Fibroblast of villous mesenchyme (primary cell): Measurements from ENCODE around the gene GALNT14. TPM values are rescaled to one million over a fixed set of nuclear protein-coding genes. Genes with fewer than 3 reads are reported as not detected.

Experiments
- DNase-seq: peaks from one replicate; pipeline ENCODE4 v3.0.0-alpha.2; 2010; ENCODE audit warnings: low read depth
- H3K4me3 ChIP-seq: 2 replicates; pipeline ENCODE4 v1.5.1; 2011; ENCODE audit warnings: low read depth, mild to moderate bottlenecking, low read length
- CTCF ChIP-seq: IDR thresholded peaks from 2 replicates; pipeline ENCODE4 v1.5.1; 2012; ENCODE audit warnings: low read depth, mild to moderate bottlenecking, low read length; ENCODE audit not compliant: insufficient read depth
- total RNA-seq: library from RNA; depleted of rRNA; stranded (reverse); fragments of >200 nt; gene quantifications from 2 replicates; pipeline ENCODE4 v1.2.3, GENCODE V29; 2012

Gene GALNT14
- total RNA-seq, 1 donor = under 0.01 TPM

- TF ChIP-seq CTCF = no peak
- no peak for DNase-seq
- H3K4me3 ChIP-seq = no peak overlapping the region
These were observed 143.8 kb downstream of the GALNT14 start for GRCh38 chr2:30994227-30995056.

GRCh38 chr2:30992781-30993180 is 145.5 kb downstream of the GALNT14 start:
- no peak overlapping the region for H3K4me3 ChIP-seq
- TF ChIP-seq CTCF = no peak

GRCh38 chr2:30990671-30991070 is 147.6 kb downstream of the GALNT14 start:
- H3K4me3 ChIP-seq = no peak overlapping the region
- no peak for DNase-seq
- no peak for TF ChIP-seq CTCF

More at GRCh38 chr2:30992781-30993180, 145.5 kb downstream of the GALNT14 start:
- no peak for DNase-seq

GRCh38 chr2:30990176-30990575 is 148.1 kb downstream of the GALNT14 start:
- TF ChIP-seq CTCF = no peak
- no peak for DNase-seq
- H3K4me3 ChIP-seq = no peak overlapping the region

- TF ChIP-seq CTCF = no peak
- DNase-seq = no peak
- no peak overlapping the region for H3K4me3 ChIP-seq
These were observed 148.5 kb downstream of the GALNT14 start for GRCh38 chr2:30989746-30990145.

GRCh38 chr2:30987566-30987965 is 150.7 kb downstream of the GALNT14 start:
- no peak for TF ChIP-seq CTCF
- no peak overlapping the region for H3K4me3 ChIP-seq
- no peak for DNase-seq

- no peak for TF ChIP-seq CTCF
- DNase-seq = no peak
- no peak overlapping the region for H3K4me3 ChIP-seq
These were observed 152.0 kb downstream of the GALNT14 start for GRCh38 chr2:30986231-30986580.
